NCI-H82 (cell line): ENCODE results near the gene DOK3.

Experiments used
- DNase-seq: peaks from one replicate; lab custom pipeline; 2025; lab: John Stamatoyannopoulos, UW

The DOK3 gene

GRCh38 chr5:177511796-177512675, 2.4 kb upstream of the DOK3 start:
- DNase-seq, result no peak

- no peak for DNase-seq
These were observed 1.6 kb upstream of the DOK3 start for GRCh38 chr5:177511181-177511580.

GRCh38 chr5:177510567-177511053, 984 bp upstream of the DOK3 start:
- no peak for DNase-seq

- peak; percentile 14 for DNase-seq
These were observed 453 bp upstream of the DOK3 start for GRCh38 chr5:177509991-177510566.

GRCh38 chr5:177508837-177509236, 789 bp downstream of the DOK3 start:
- no peak for DNase-seq

- DNase-seq, result no peak
These were observed 1.4 kb downstream of the DOK3 start for GRCh38 chr5:177508221-177508611.

GRCh38 chr5:177507596-177508220, 1.9 kb downstream of the DOK3 start:
- DNase-seq, result no peak

GRCh38 chr5:177507165-177507564, 2.5 kb downstream of the DOK3 start:
- DNase-seq, result peak; percentile 26

GRCh38 chr5:177505075-177505474, 4.6 kb downstream of the DOK3 start:
- no peak for DNase-seq

GRCh38 chr5:177504086-177505056, 5.3 kb downstream of the DOK3 start:
- no peak for DNase-seq

- no peak for DNase-seq
These were observed 6.1 kb downstream of the DOK3 start for GRCh38 chr5:177503351-177504085.

- DNase-seq, result no peak
These were observed 6.7 kb downstream of the DOK3 start for GRCh38 chr5:177502886-177503285.

- no peak for DNase-seq
These were observed 7.5 kb downstream of the DOK3 start for GRCh38 chr5:177501874-177502678.

- DNase-seq, result peak; percentile 91
These were observed 8.7 kb downstream of the DOK3 start for GRCh38 chr5:177500685-177501522.

- DNase-seq, result no peak
These were observed 9.8 kb downstream of the DOK3 start for GRCh38 chr5:177499842-177500241.

GRCh38 chr5:177498013-177498787, 11.4 kb downstream of the DOK3 start:
- peak; percentile 27 for DNase-seq

- peak; percentile 97 for DNase-seq
These were observed 12.2 kb downstream of the DOK3 start, which contains the start of gene PDLIM7 for GRCh38 chr5:177497292-177498012. PDLIM7 (minus strand) TSS chr5:177497604; CDS start chr5:177496512, 1,092 bp downstream.
